Activated naive CD8-positive, alpha-beta T cell (primary cell): Measurements from ENCODE around the gene CD34.

ENCODE experiments used
- H3K27ac Mint-ChIP-seq: one replicate; pipeline ENCODE4 v1.8.0; 2021; ENCODE audit warnings: mixed read lengths
- H3K27me3 Mint-ChIP-seq: one replicate; pipeline ENCODE4 v1.8.0; 2021; ENCODE audit warnings: mixed read lengths
- H3K36me3 Mint-ChIP-seq: one replicate; pipeline ENCODE4 v1.8.0; 2021; ENCODE audit warnings: mixed read lengths
- H3K4me1 Mint-ChIP-seq: one replicate; pipeline ENCODE4 v1.8.0; 2021; ENCODE audit warnings: low read depth, mixed read lengths
- H3K4me3 Mint-ChIP-seq: one replicate; pipeline ENCODE4 v1.8.0; 2021; ENCODE audit warnings: mild to moderate bottlenecking, mixed read lengths
- H3K9me3 Mint-ChIP-seq: one replicate; pipeline ENCODE4 v1.8.0; 2021; ENCODE audit warnings: low read depth, mixed read lengths

The CD34 gene

GRCh38 chr1:207897188-207897587, 13.7 kb downstream of the CD34 start:
- Mint-ChIP-seq H3K9me3 (no peaks in the 10 kb centered on the region), H3K36me3 (no peaks in the 10 kb centered on the region), H3K27ac (no peak overlapping the region), H3K27me3 (no peaks in the 10 kb centered on the region), H3K4me1 (no peaks in the 10 kb centered on the region), H3K4me3 (no peak overlapping the region)

- Mint-ChIP-seq H3K27ac (no peak overlapping the region), H3K9me3 (no peaks in the 10 kb centered on the region), H3K4me3 (no peak overlapping the region), H3K36me3 (no peaks in the 10 kb centered on the region), H3K27me3 (no peaks in the 10 kb centered on the region), H3K4me1 (no peaks in the 10 kb centered on the region)
Measured at GRCh38 chr1:207896547-207896946, 14.4 kb downstream of the CD34 start.

- H3K9me3 Mint-ChIP-seq, result no peaks in the 10 kb centered on the region
- no peaks in the 10 kb centered on the region for H3K27me3 Mint-ChIP-seq
- no peaks in the 10 kb centered on the region for H3K36me3 Mint-ChIP-seq
- H3K4me3 Mint-ChIP-seq, result no peak overlapping the region
- H3K4me1 Mint-ChIP-seq, result no peaks in the 10 kb centered on the region
- H3K27ac Mint-ChIP-seq, result no peak overlapping the region
Measured at GRCh38 chr1:207894704-207895103, 16.2 kb downstream of the CD34 start.

- H3K27me3 Mint-ChIP-seq, result no peaks in the 10 kb centered on the region
- H3K36me3 Mint-ChIP-seq, result no peaks in the 10 kb centered on the region
- H3K9me3 Mint-ChIP-seq, result no peaks in the 10 kb centered on the region
- no peak overlapping the region for H3K27ac Mint-ChIP-seq
- H3K4me1 Mint-ChIP-seq, result no peaks in the 10 kb centered on the region
- no peak overlapping the region for H3K4me3 Mint-ChIP-seq
Measured at GRCh38 chr1:207893737-207894582, 17.0 kb downstream of the CD34 start.

- Mint-ChIP-seq H3K36me3 (peaks cover 2% of the 10 kb centered on the region), H3K27me3 (no peaks in the 10 kb centered on the region), H3K27ac (no peak overlapping the region), H3K9me3 (no peaks in the 10 kb centered on the region), H3K4me3 (no peak overlapping the region), H3K4me1 (no peaks in the 10 kb centered on the region)
Measured at GRCh38 chr1:207892764-207893163, 18.2 kb downstream of the CD34 start.

GRCh38 chr1:207891148-207891547, 19.8 kb downstream of the CD34 start:
- H3K27me3 Mint-ChIP-seq, result no peaks in the 10 kb centered on the region
- no peak overlapping the region for H3K4me3 Mint-ChIP-seq
- no peaks in the 10 kb centered on the region for H3K9me3 Mint-ChIP-seq
- H3K4me1 Mint-ChIP-seq, result no peaks in the 10 kb centered on the region
- H3K27ac Mint-ChIP-seq, result no peak overlapping the region
- peaks cover 2% of the 10 kb centered on the region for H3K36me3 Mint-ChIP-seq

- peaks cover 2% of the 10 kb centered on the region for H3K4me1 Mint-ChIP-seq
- no peaks in the 10 kb centered on the region for H3K9me3 Mint-ChIP-seq
- peaks cover 2% of the 10 kb centered on the region for H3K36me3 Mint-ChIP-seq
- H3K27ac Mint-ChIP-seq, result no peak overlapping the region
- no peak overlapping the region for H3K4me3 Mint-ChIP-seq
- H3K27me3 Mint-ChIP-seq, result no peaks in the 10 kb centered on the region
Measured at GRCh38 chr1:207890136-207890738, 20.7 kb downstream of the CD34 start.

GRCh38 chr1:207888652-207889051, 22.3 kb downstream of the CD34 start:
- Mint-ChIP-seq H3K36me3 (peaks cover 2% of the 10 kb centered on the region), H3K4me3 (no peak overlapping the region), H3K27ac (peak overlapping the region; percentile 41), H3K4me1 (peaks cover 18% of the 10 kb centered on the region), H3K9me3 (no peaks in the 10 kb centered on the region), H3K27me3 (no peaks in the 10 kb centered on the region)

- Mint-ChIP-seq H3K27me3 (no peaks in the 10 kb centered on the region), H3K4me1 (peaks cover 27% of the 10 kb centered on the region), H3K9me3 (no peaks in the 10 kb centered on the region), H3K27ac (no peak overlapping the region), H3K36me3 (peaks cover 2% of the 10 kb centered on the region), H3K4me3 (no peak overlapping the region)
Measured at GRCh38 chr1:207887542-207888201, 23.3 kb downstream of the CD34 start.

GRCh38 chr1:207886227-207886626, 24.7 kb downstream of the CD34 start:
- H3K4me3 Mint-ChIP-seq, result no peak overlapping the region
- H3K9me3 Mint-ChIP-seq, result no peaks in the 10 kb centered on the region
- no peaks in the 10 kb centered on the region for H3K27me3 Mint-ChIP-seq
- H3K36me3 Mint-ChIP-seq, result peaks cover 2% of the 10 kb centered on the region
- no peak overlapping the region for H3K27ac Mint-ChIP-seq
- peaks cover 35% of the 10 kb centered on the region for H3K4me1 Mint-ChIP-seq

- Mint-ChIP-seq H3K27me3 (no peaks in the 10 kb centered on the region), H3K9me3 (no peaks in the 10 kb centered on the region), H3K36me3 (peaks cover 2% of the 10 kb centered on the region), H3K4me3 (no peak overlapping the region), H3K27ac (peak overlapping the region; percentile 95), H3K4me1 (peaks cover 35% of the 10 kb centered on the region)
Measured at GRCh38 chr1:207885129-207886032, 25.5 kb downstream of the CD34 start.

- Mint-ChIP-seq H3K4me1 (peaks cover 35% of the 10 kb centered on the region), H3K4me3 (peak overlapping the region; percentile 90)
Measured at GRCh38 chr1:207884266-207885029, 26.5 kb downstream of the CD34 start.

GRCh38 chr1:207883660-207884250, 27.2 kb downstream of the CD34 start:
- peak overlapping the region; percentile 90 for H3K4me3 Mint-ChIP-seq
- H3K4me1 Mint-ChIP-seq, result peaks cover 38% of the 10 kb centered on the region
- peaks cover 2% of the 10 kb centered on the region for H3K36me3 Mint-ChIP-seq

More at GRCh38 chr1:207884266-207885029, 26.5 kb downstream of the CD34 start:
- Mint-ChIP-seq H3K9me3 (no peaks in the 10 kb centered on the region), H3K27ac (peak overlapping the region; percentile 95), H3K27me3 (no peaks in the 10 kb centered on the region), H3K36me3 (peaks cover 2% of the 10 kb centered on the region)

More at GRCh38 chr1:207883660-207884250, 27.2 kb downstream of the CD34 start:
- peak overlapping the region; percentile 95 for H3K27ac Mint-ChIP-seq
- H3K9me3 Mint-ChIP-seq, result no peaks in the 10 kb centered on the region
- no peaks in the 10 kb centered on the region for H3K27me3 Mint-ChIP-seq
